GM23338 (cell line): ENCODE measurements around the gene EMC1. TPM values are rescaled to one million over a fixed set of nuclear protein-coding genes. Genes with fewer than 3 reads are reported as not detected.

Experiments
- ATAC-seq: fragments of 200-7000 bp; cut with Tn5 transposase; 3 replicates; pipeline ENCODE4 v1.9.1; 2020
- DNase-seq: peaks from one replicate; pipeline ENCODE4 v3.0.0-alpha.2; 2015; ENCODE audit warnings: low spot score
- H2AFZ ChIP-seq: fragments of 200-600 bp; sonication (generic); 2 replicates; pipeline ENCODE4 v1.8.0; 2016; ENCODE audit warnings: antibody characterized with exemption, mild to moderate bottlenecking, moderate library complexity
- H3F3A ChIP-seq: fragments of 200-600 bp; sonication (generic); replicated peaks from 2 replicates; pipeline ENCODE4 v1.8.0; 2017; ENCODE audit warnings: antibody characterized with exemption, mixed run types, low read depth
- H3K27ac ChIP-seq: fragments of 200-600 bp; sonication (generic); 2 replicates; pipeline ENCODE4 v1.6.1; 2016; ENCODE audit warnings: low read depth
- H3K27me3 ChIP-seq: fragments of 200-600 bp; sonication (generic); 2 replicates; pipeline ENCODE4 v1.8.0; 2016; ENCODE audit warnings: mild to moderate bottlenecking, mixed run types, moderate library complexity; ENCODE audit not compliant: insufficient read depth
- H3K36me3 ChIP-seq: fragments of 200-600 bp; sonication (generic); 2 replicates; pipeline ENCODE4 v1.8.0; 2016; ENCODE audit warnings: mild to moderate bottlenecking; ENCODE audit not compliant: insufficient read depth
- H3K4me1 ChIP-seq: fragments of 200-600 bp; sonication (generic); 2 replicates; pipeline ENCODE4 v1.8.0; 2016; ENCODE audit warnings: mild to moderate bottlenecking, moderate library complexity; ENCODE audit not compliant: insufficient read depth
- H3K4me2 ChIP-seq: fragments of 200-600 bp; sonication (generic); 2 replicates; pipeline ENCODE4 v1.7.1; 2017; ENCODE audit warnings: mixed run types
- H3K4me3 ChIP-seq: fragments of 200-600 bp; sonication (generic); 2 replicates; pipeline ENCODE4 v1.6.1; 2016; ENCODE audit warnings: mixed run types
- H3K79me2 ChIP-seq: fragments of 200-600 bp; sonication (generic); replicated peaks from 2 replicates; pipeline ENCODE4 v1.8.0; 2017; ENCODE audit warnings: mild to moderate bottlenecking; ENCODE audit not compliant: insufficient read depth
- H3K9me2 ChIP-seq: fragments of 200-600 bp; sonication (generic); 2 replicates; pipeline ENCODE4 v1.8.0; 2017; ENCODE audit not compliant: insufficient read depth
- H4K20me1 ChIP-seq: fragments of 200-600 bp; sonication (generic); replicated peaks from 2 replicates; pipeline ENCODE4 v1.8.0; 2017; ENCODE audit warnings: mild to moderate bottlenecking; ENCODE audit not compliant: insufficient read depth
- H3K27ac Mint-ChIP-seq: 2 replicates; pipeline ENCODE4 v1.8.0; 2020; ENCODE audit warnings: inconsistent platforms, mild to moderate bottlenecking, moderate library complexity, mixed read lengths
- H3K27me3 Mint-ChIP-seq: 3 replicates; pipeline ENCODE4 v1.8.0; 2022; ENCODE audit warnings: low read depth, mild to moderate bottlenecking, moderate library complexity, mixed read lengths, inconsistent platforms; ENCODE audit not compliant: insufficient read depth, poor library complexity
- H3K36me3 Mint-ChIP-seq: 3 replicates; pipeline ENCODE4 v1.8.0; 2021; ENCODE audit warnings: low read depth, mild to moderate bottlenecking, inconsistent platforms, moderate library complexity, mixed read lengths
- H3K4me1 Mint-ChIP-seq: 3 replicates; pipeline ENCODE4 v1.8.0; 2020; ENCODE audit warnings: mild to moderate bottlenecking, inconsistent platforms, mixed read lengths
- H3K4me3 Mint-ChIP-seq: 3 replicates; pipeline ENCODE4 v1.8.0; 2021; ENCODE audit warnings: moderate library complexity, mild to moderate bottlenecking, inconsistent platforms, mixed read lengths
- H3K9me3 Mint-ChIP-seq: 3 replicates; pipeline ENCODE4 v1.8.0; 2020; ENCODE audit warnings: moderate library complexity, mild to moderate bottlenecking, inconsistent platforms, mixed read lengths
- CREB1 ChIP-seq: fragments of 250-450 bp; sonication (Bioruptor Pico); IDR thresholded peaks from 2 replicates; pipeline ENCODE4 v1.5.0; 2020; ENCODE audit warnings: low read depth, mild to moderate bottlenecking, moderate library complexity
- ETS1 ChIP-seq: IDR thresholded peaks from 2 replicates; pipeline ENCODE4 v1.6.1; 2016; ENCODE audit warnings: antibody characterized with exemption
- EZH2 ChIP-seq: fragments of 200-600 bp; sonication (generic); IDR thresholded peaks from one replicate; pipeline ENCODE4 v1.8.0; 2017; ENCODE audit warnings: antibody characterized with exemption, mild to moderate bottlenecking, low read depth; ENCODE audit not compliant: unreplicated experiment
- EZH2phosphoT487 ChIP-seq: fragments of 200-600 bp; sonication (generic); IDR thresholded peaks from one replicate; pipeline ENCODE4 v1.8.1; 2018; ENCODE audit warnings: antibody characterized with exemption; ENCODE audit not compliant: unreplicated experiment
- JUNB ChIP-seq: IDR thresholded peaks from one replicate; pipeline ENCODE4 v1.6.1; 2016; ENCODE audit warnings: antibody characterized with exemption; ENCODE audit not compliant: unreplicated experiment
- NANOG ChIP-seq: IDR thresholded peaks from 2 replicates; pipeline ENCODE4 v1.6.1; 2016; ENCODE audit warnings: antibody characterized with exemption, borderline replicate concordance
- POLR2AphosphoS5 ChIP-seq: IDR thresholded peaks from 2 replicates; pipeline ENCODE4 v1.6.1; 2016; ENCODE audit warnings: antibody characterized with exemption, low read depth
- ZNF331 ChIP-seq: fragments of 250-450 bp; sonication (Bioruptor Pico); IDR thresholded peaks from 2 replicates; pipeline ENCODE4 v1.5.0; 2020; ENCODE audit warnings: low read depth, mild to moderate bottlenecking, moderate library complexity
- ZNF462 ChIP-seq: fragments of 250-450 bp; sonication (Bioruptor Pico); IDR thresholded peaks from 2 replicates; pipeline ENCODE4 v1.5.0; 2020; ENCODE audit warnings: mild to moderate bottlenecking, moderate library complexity
- polyA plus RNA-seq: library from polyadenylated mRNA; unstranded; fragments of >200 nt; fragmentation: Nextera tagmentation; extraction: Ambion mirVana; gene quantifications from 2 replicates; pipeline ENCODE4 v1.2.1, GENCODE V29; 2016
- total RNA-seq: library from RNA; depleted of rRNA; stranded (reverse); fragments of >200 nt; shearing (Covaris generic); gene quantifications from 2 replicates; pipeline ENCODE4 v1.2.3, GENCODE V29; 2014
- TF ChIP-seq, protein P1 (sequence below), 2 experiments: fragments of 200-600 bp in 1 of 2; sonication (generic) in 1 of 2; conservative IDR thresholded peaks; 2 replicates each; pipeline versions ENCODE4 v1.5.1 to v1.6.1; 2016 to 2017; ENCODE audit warnings: antibody characterized with exemption in 2 of 2, low read depth in 2 of 2, mild to moderate bottlenecking in 2 of 2, moderate library complexity in 1 of 2
- TF ChIP-seq, protein P2 (sequence below): IDR thresholded peaks from one replicate; pipeline ENCODE4 v1.6.1; 2018; ENCODE audit warnings: antibody characterized with exemption; ENCODE audit not compliant: unreplicated experiment

The EMC1 gene
- total and polyA plus RNA-seq, 2 experiments from 2014 or later, result 17.6 to 53.0 TPM

GRCh38 chr1:19260211-19261138 is 9.2 kb upstream of the EMC1 start:
- H3K4me3 ChIP-seq, result no peak overlapping the region
- H2AFZ ChIP-seq, result no peak overlapping the region
- TF ChIP-seq, protein P1, sequence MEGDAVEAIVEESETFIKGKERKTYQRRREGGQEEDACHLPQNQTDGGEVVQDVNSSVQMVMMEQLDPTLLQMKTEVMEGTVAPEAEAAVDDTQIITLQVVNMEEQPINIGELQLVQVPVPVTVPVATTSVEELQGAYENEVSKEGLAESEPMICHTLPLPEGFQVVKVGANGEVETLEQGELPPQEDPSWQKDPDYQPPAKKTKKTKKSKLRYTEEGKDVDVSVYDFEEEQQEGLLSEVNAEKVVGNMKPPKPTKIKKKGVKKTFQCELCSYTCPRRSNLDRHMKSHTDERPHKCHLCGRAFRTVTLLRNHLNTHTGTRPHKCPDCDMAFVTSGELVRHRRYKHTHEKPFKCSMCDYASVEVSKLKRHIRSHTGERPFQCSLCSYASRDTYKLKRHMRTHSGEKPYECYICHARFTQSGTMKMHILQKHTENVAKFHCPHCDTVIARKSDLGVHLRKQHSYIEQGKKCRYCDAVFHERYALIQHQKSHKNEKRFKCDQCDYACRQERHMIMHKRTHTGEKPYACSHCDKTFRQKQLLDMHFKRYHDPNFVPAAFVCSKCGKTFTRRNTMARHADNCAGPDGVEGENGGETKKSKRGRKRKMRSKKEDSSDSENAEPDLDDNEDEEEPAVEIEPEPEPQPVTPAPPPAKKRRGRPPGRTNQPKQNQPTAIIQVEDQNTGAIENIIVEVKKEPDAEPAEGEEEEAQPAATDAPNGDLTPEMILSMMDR (conservative IDR thresholded peaks at IDR 0.05; ENCODE audit: low read depth in 2 of 2), result no peak
- no peak for TF ChIP-seq ZNF331 (CRISPR knock-in tag)
- TF ChIP-seq EZH2, result no peak
- TF ChIP-seq JUNB, result no peak
- TF ChIP-seq, protein P2, sequence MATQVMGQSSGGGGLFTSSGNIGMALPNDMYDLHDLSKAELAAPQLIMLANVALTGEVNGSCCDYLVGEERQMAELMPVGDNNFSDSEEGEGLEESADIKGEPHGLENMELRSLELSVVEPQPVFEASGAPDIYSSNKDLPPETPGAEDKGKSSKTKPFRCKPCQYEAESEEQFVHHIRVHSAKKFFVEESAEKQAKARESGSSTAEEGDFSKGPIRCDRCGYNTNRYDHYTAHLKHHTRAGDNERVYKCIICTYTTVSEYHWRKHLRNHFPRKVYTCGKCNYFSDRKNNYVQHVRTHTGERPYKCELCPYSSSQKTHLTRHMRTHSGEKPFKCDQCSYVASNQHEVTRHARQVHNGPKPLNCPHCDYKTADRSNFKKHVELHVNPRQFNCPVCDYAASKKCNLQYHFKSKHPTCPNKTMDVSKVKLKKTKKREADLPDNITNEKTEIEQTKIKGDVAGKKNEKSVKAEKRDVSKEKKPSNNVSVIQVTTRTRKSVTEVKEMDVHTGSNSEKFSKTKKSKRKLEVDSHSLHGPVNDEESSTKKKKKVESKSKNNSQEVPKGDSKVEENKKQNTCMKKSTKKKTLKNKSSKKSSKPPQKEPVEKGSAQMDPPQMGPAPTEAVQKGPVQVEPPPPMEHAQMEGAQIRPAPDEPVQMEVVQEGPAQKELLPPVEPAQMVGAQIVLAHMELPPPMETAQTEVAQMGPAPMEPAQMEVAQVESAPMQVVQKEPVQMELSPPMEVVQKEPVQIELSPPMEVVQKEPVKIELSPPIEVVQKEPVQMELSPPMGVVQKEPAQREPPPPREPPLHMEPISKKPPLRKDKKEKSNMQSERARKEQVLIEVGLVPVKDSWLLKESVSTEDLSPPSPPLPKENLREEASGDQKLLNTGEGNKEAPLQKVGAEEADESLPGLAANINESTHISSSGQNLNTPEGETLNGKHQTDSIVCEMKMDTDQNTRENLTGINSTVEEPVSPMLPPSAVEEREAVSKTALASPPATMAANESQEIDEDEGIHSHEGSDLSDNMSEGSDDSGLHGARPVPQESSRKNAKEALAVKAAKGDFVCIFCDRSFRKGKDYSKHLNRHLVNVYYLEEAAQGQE, result no peak
- TF ChIP-seq NANOG, result no peak
- no peak for TF ChIP-seq ZNF462 (CRISPR knock-in tag)
- no peak for TF ChIP-seq EZH2phosphoT487
- TF ChIP-seq ETS1, result no peak
- no peak for TF ChIP-seq POLR2AphosphoS5
- no peak for TF ChIP-seq CREB1 (CRISPR knock-in tag)
- H3F3A ChIP-seq, result 0 out of 2 replicates have a peak, but pooled peaks cover 10% of the 10 kb centered on the region
- peak overlapping the region; percentile 39 for H3K27ac ChIP-seq
- no peaks in the 10 kb centered on the region for H3K27me3 ChIP-seq
- peaks cover 10% of the 10 kb centered on the region for H3K79me2 ChIP-seq
- H3K36me3 ChIP-seq, result peaks cover 26% of the 10 kb centered on the region
- H3K4me2 ChIP-seq, result no peak overlapping the region
- no peak for DNase-seq
- H3K9me2 ChIP-seq, result no peaks in the 10 kb centered on the region
- Mint-ChIP-seq H3K27ac (no peak overlapping the region), H3K4me3 (no peak overlapping the region), H3K4me1 (no peaks in the 10 kb centered on the region), H3K27me3 (peaks cover 20% of the 10 kb centered on the region), H3K9me3 (no peaks in the 10 kb centered on the region), H3K36me3 (peaks cover 55% of the 10 kb centered on the region)
- peaks cover 6% of the 10 kb centered on the region for H4K20me1 ChIP-seq
- H3K4me1 ChIP-seq, result no peaks in the 10 kb centered on the region
- no peak; the same call in 2 of the 3 replicates for ATAC-seq
